Measurements from ENCODE around the gene OPCML.

The OPCML gene

GRCh38 chr11:132671851-132672370, 860.4 kb downstream of the OPCML start:
- Histone ChIP-seq H3K27me3 (replicated peaks) (no peaks in the 10 kb centered on the region), H3K36me3 (replicated peaks) (no peaks in the 10 kb centered on the region), H3K4me3 (ENCODE audit: low read depth, low read length) (no peak overlapping the region), H3K27ac (no peak overlapping the region)
- no peak for DNase-seq
- in situ Hi-C loops (cut with HindIII; ENCODE audit: low pct_ligation_motif_present, low sequenced_read_pairs): no loop called here
- no peak for TF ChIP-seq CTCF (IDR thresholded peaks at IDR 0.05; ENCODE audit: low read depth, low read length, missing control alignments)

- in situ Hi-C loops (cut with HindIII; ENCODE audit: low pct_ligation_motif_present, low sequenced_read_pairs): no loop called here
- H3K27me3 ChIP-seq (replicated peaks): no peaks in the 10 kb centered on the region
- H3K4me3 ChIP-seq (ENCODE audit: low read depth, low read length): no peak overlapping the region
- no peak for TF ChIP-seq CTCF (IDR thresholded peaks at IDR 0.05; ENCODE audit: low read depth, low read length, missing control alignments)
- H3K36me3 ChIP-seq (replicated peaks): no peaks in the 10 kb centered on the region
- H3K27ac ChIP-seq: no peak overlapping the region
- no peak for DNase-seq
Measured at GRCh38 chr11:132670921-132671675, 861.2 kb downstream of the OPCML start.

GRCh38 chr11:132669949-132670348, 862.4 kb downstream of the OPCML start:
- TF ChIP-seq CTCF (IDR thresholded peaks at IDR 0.05; ENCODE audit: low read depth, low read length, missing control alignments): no peak
- in situ Hi-C loops (cut with HindIII; ENCODE audit: low pct_ligation_motif_present, low sequenced_read_pairs): no loop called here
- Histone ChIP-seq H3K36me3 (replicated peaks) (no peaks in the 10 kb centered on the region), H3K27me3 (replicated peaks) (no peaks in the 10 kb centered on the region), H3K27ac (no peak overlapping the region), H3K4me3 (ENCODE audit: low read depth, low read length) (no peak overlapping the region)
- no peak for DNase-seq

- Histone ChIP-seq H3K27me3 (replicated peaks) (no peaks in the 10 kb centered on the region), H3K27ac (no peak overlapping the region), H3K4me3 (ENCODE audit: low read depth, low read length) (no peak overlapping the region), H3K36me3 (replicated peaks) (no peaks in the 10 kb centered on the region)
- in situ Hi-C loops (cut with HindIII; ENCODE audit: low pct_ligation_motif_present, low sequenced_read_pairs): no loop called here
- no peak for TF ChIP-seq CTCF (IDR thresholded peaks at IDR 0.05; ENCODE audit: low read depth, low read length, missing control alignments)
- no peak for DNase-seq
Measured at GRCh38 chr11:132665205-132665604, 867.1 kb downstream of the OPCML start.

GRCh38 chr11:132658696-132659095, 873.6 kb downstream of the OPCML start:
- no peak overlapping the region for H3K4me3 ChIP-seq (ENCODE audit: low read depth, low read length)
- in situ Hi-C loops (cut with HindIII; ENCODE audit: low pct_ligation_motif_present, low sequenced_read_pairs): no loop called here

More at GRCh38 chr11:132658696-132659095, 873.6 kb downstream of the OPCML start:
- no peaks in the 10 kb centered on the region for H3K27me3 ChIP-seq (replicated peaks)
- TF ChIP-seq CTCF (IDR thresholded peaks at IDR 0.05; ENCODE audit: low read depth, low read length, missing control alignments): no peak
- no peak for DNase-seq
- H3K36me3 ChIP-seq (replicated peaks): no peaks in the 10 kb centered on the region
- no peak overlapping the region for H3K27ac ChIP-seq
